ENCODE results near the gene ARHGAP10. TPM values are rescaled to one million over a fixed set of nuclear protein-coding genes. Genes with fewer than 3 reads are reported as not detected.

The ARHGAP10 gene
- total RNA-seq, 2 experiments from 2014 or later, result 0.11 TPM; not detected in 1

- ChIA-PET CTCF (ENCODE audit: unreplicated experiment) (no interaction called here), POLR2A (interaction anchor here (0.7 kb wide), 1 partner anchor 1891 kb away, joined by 3 read pairs; the partner anchor contains the start of gene ZNF827)
- H2AFZ ChIP-seq (ENCODE audit: low read length), result no peak overlapping the region
- no peaks in the 10 kb centered on the region for H3K4me1 ChIP-seq (ENCODE audit: insufficient read depth, low read length, poor library complexity, severe bottlenecking)
- no peaks in the 10 kb centered on the region for H3K9me3 ChIP-seq (ENCODE audit: low read length)
- no peak overlapping the region for H3K27ac ChIP-seq (ENCODE audit: low read depth, low read length, poor library complexity, severe bottlenecking)
- TF ChIP-seq EZH2phosphoT487 (IDR thresholded peaks at IDR 0.05; ENCODE audit: borderline replicate concordance, low read depth, low read length), result no peak
- TF ChIP-seq CTCF (conservative IDR thresholded peaks at IDR 0.05; ENCODE audit: low read length), result no peak
- DNase-seq (ENCODE audit: low spot score), result no peak
- no peak overlapping the region for H3K4me3 ChIP-seq (ENCODE audit: low read depth, low read length, poor library complexity, severe bottlenecking)
- H4K20me1 ChIP-seq (ENCODE audit: insufficient read depth, low read length), result no peaks in the 10 kb centered on the region
- no peaks in the 10 kb centered on the region for H3K9me2 ChIP-seq (ENCODE audit: insufficient read depth, low read length)
- H3K36me3 ChIP-seq (ENCODE audit: insufficient read depth, low read length), result no peaks in the 10 kb centered on the region
- intact Hi-C loops (cut with micrococcal nuclease; ENCODE audit: unreplicated experiment), result loop anchor here (5.0 kb wide), 1 partner anchor 38 kb away; no protein-coding TSS in a partner anchor
- H3K4me2 ChIP-seq (ENCODE audit: low read length), result no peak overlapping the region
- no TSS peak for BruUV-seq (replicated peaks)
- no peaks in the 10 kb centered on the region for H3K79me2 ChIP-seq (ENCODE audit: insufficient read depth, low read depth, low read length)
These were observed 97.7 kb downstream of the ARHGAP10 start for GRCh38 chr4:147829401-147830101.

- no peaks in the 10 kb centered on the region for H3K36me3 ChIP-seq (ENCODE audit: insufficient read depth, low read length)
- H3K4me3 ChIP-seq (ENCODE audit: low read depth, low read length, poor library complexity, severe bottlenecking), result no peak overlapping the region
- CTCF ChIA-PET (ENCODE audit: unreplicated experiment), result no interaction called here
- POLR2A ChIA-PET, result interaction anchor here (0.7 kb wide), 1 partner anchor 1892 kb away, joined by 3 read pairs; the partner anchor contains the start of gene ZNF827
- TF ChIP-seq CTCF (conservative IDR thresholded peaks at IDR 0.05; ENCODE audit: low read length) (no peak), EZH2phosphoT487 (IDR thresholded peaks at IDR 0.05; ENCODE audit: borderline replicate concordance, low read depth, low read length) (no peak)
- H4K20me1 ChIP-seq (ENCODE audit: insufficient read depth, low read length), result no peaks in the 10 kb centered on the region
- H3K9me3 ChIP-seq (ENCODE audit: low read length), result no peaks in the 10 kb centered on the region
- no peaks in the 10 kb centered on the region for H3K4me1 ChIP-seq (ENCODE audit: insufficient read depth, low read length, poor library complexity, severe bottlenecking)
- intact Hi-C loops (cut with micrococcal nuclease; ENCODE audit: unreplicated experiment), result no loop called here
- no peaks in the 10 kb centered on the region for H3K9me2 ChIP-seq (ENCODE audit: insufficient read depth, low read length)
- BruUV-seq (replicated peaks), result no TSS peak
- no peak for DNase-seq (ENCODE audit: low spot score)
- no peaks in the 10 kb centered on the region for H3K79me2 ChIP-seq (ENCODE audit: insufficient read depth, low read depth, low read length)
- H3K27ac ChIP-seq (ENCODE audit: low read depth, low read length, poor library complexity, severe bottlenecking), result no peak overlapping the region
- H3K4me2 ChIP-seq (ENCODE audit: low read length), result no peak overlapping the region
- H2AFZ ChIP-seq (ENCODE audit: low read length), result no peak overlapping the region
These were observed 98.2 kb downstream of the ARHGAP10 start for GRCh38 chr4:147830102-147830463.

GRCh38 chr4:147830987-147831386 lies 99.1 kb downstream of the ARHGAP10 start:
- no TSS peak for BruUV-seq (replicated peaks)
- no peaks in the 10 kb centered on the region for H3K79me2 ChIP-seq (ENCODE audit: insufficient read depth, low read depth, low read length)
- CTCF ChIA-PET (ENCODE audit: unreplicated experiment), result no interaction called here

More at GRCh38 chr4:147830987-147831386, 99.1 kb downstream of the ARHGAP10 start:
- TF ChIP-seq CTCF (conservative IDR thresholded peaks at IDR 0.05; ENCODE audit: low read length) (no peak), EZH2phosphoT487 (IDR thresholded peaks at IDR 0.05; ENCODE audit: borderline replicate concordance, low read depth, low read length) (no peak)
- intact Hi-C loops (cut with micrococcal nuclease; ENCODE audit: unreplicated experiment), result no loop called here
- H3K4me1 ChIP-seq (ENCODE audit: insufficient read depth, low read length, poor library complexity, severe bottlenecking), result no peaks in the 10 kb centered on the region
- no peak overlapping the region for H3K27ac ChIP-seq (ENCODE audit: low read depth, low read length, poor library complexity, severe bottlenecking)
- no peak for DNase-seq (ENCODE audit: low spot score)
- no peak overlapping the region for H3K4me2 ChIP-seq (ENCODE audit: low read length)
- no peaks in the 10 kb centered on the region for H3K36me3 ChIP-seq (ENCODE audit: insufficient read depth, low read length)
- H3K4me3 ChIP-seq (ENCODE audit: low read depth, low read length, poor library complexity, severe bottlenecking), result no peak overlapping the region
- no peaks in the 10 kb centered on the region for H3K9me2 ChIP-seq (ENCODE audit: insufficient read depth, low read length)
- no peak overlapping the region for H2AFZ ChIP-seq (ENCODE audit: low read length)
- H3K9me3 ChIP-seq (ENCODE audit: low read length), result no peaks in the 10 kb centered on the region
- POLR2A ChIA-PET, result no interaction called here
- no peaks in the 10 kb centered on the region for H4K20me1 ChIP-seq (ENCODE audit: insufficient read depth, low read length)
